ENCODE measurements around the gene CCSER1.

- TF ChIP-seq CTCF (IDR thresholded peaks at IDR 0.05), result no peak
- no peak for TF ChIP-seq POLR2A (IDR thresholded peaks at IDR 0.05)
- TF ChIP-seq EP300 (IDR thresholded peaks at IDR 0.05), result no peak
Observed at GRCh38 chr4:91207535-91207934, 1080.3 kb downstream of the CCSER1 start.
